WI38 (cell line): ENCODE data around the gene DDIT4L.
"Not testable (repeated sequence)": the region's sequence is repeated elsewhere in the genome, so short reads cannot be mapped to it uniquely, and the experiment has no call there.

Experiments
- H3K4me3 ChIP-seq: 2 replicates; pipeline ENCODE4 v1.5.1; 2011; ENCODE audit warnings: low read depth, mild to moderate bottlenecking, control low read depth, low read length
- TF ChIP-seq, protein P1 (sequence below): IDR thresholded peaks from 2 replicates; pipeline ENCODE4 v1.5.1; 2012; ENCODE audit warnings: low read depth, mild to moderate bottlenecking, control low read depth, low read length

The DDIT4L gene

DNA sequence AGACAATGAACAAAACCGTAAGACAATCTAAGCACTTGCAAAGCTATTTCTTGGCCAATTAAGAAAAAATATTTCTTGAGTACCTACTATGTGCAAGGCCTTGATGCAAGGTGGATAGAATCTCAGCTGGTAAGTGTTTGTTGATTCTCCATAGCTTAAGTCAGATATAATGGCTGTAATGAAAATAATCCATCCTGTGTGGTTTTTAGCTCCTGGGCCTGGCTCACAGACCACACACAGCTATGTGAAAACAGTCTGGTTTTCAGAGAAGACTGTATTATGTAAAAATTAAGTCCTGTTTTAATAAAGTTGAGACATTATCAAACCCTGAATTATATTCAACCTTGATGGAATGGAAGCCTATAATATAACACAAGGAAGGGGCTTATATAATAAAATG is 7.8 kb upstream of the DDIT4L start:
- no peak overlapping the region for H3K4me3 ChIP-seq
- TF ChIP-seq, protein P1, sequence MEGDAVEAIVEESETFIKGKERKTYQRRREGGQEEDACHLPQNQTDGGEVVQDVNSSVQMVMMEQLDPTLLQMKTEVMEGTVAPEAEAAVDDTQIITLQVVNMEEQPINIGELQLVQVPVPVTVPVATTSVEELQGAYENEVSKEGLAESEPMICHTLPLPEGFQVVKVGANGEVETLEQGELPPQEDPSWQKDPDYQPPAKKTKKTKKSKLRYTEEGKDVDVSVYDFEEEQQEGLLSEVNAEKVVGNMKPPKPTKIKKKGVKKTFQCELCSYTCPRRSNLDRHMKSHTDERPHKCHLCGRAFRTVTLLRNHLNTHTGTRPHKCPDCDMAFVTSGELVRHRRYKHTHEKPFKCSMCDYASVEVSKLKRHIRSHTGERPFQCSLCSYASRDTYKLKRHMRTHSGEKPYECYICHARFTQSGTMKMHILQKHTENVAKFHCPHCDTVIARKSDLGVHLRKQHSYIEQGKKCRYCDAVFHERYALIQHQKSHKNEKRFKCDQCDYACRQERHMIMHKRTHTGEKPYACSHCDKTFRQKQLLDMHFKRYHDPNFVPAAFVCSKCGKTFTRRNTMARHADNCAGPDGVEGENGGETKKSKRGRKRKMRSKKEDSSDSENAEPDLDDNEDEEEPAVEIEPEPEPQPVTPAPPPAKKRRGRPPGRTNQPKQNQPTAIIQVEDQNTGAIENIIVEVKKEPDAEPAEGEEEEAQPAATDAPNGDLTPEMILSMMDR = no peak

DNA sequence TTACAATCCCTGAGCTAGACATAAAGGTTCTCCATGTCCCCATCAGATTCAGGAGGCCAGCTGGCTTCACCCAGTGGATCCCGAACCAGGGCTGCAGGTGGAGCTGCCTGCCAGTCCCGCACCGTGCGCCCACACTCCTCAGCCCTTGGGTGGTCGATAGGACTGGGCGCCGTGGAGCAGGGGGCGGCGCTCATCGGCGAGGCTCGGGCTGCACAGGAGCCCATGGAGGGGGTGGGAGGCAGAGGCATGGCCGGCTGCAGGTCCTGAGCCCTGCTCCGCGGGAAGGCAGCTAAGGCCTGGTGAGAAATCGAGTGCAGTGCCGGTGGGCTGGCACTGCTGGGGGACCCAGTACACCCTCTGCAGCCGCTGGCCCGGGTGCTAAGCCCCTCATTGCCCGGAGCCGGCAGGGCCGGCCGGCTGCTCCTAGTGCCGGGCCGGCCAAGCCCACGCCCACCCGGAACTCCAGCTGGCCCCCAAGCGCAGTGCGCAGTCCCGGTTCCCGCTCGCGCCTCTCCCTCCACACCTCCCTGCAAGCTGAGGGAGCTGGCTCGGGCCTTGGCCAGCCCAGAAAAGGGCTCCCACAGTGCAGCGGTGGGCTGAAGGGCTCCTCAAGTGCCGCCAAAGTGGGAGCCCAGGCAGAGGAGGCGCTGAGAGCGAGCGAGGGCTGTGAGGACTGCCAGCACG is 6.3 kb upstream of the DDIT4L start:
- not testable (repeated sequence) for H3K4me3 ChIP-seq

DNA sequence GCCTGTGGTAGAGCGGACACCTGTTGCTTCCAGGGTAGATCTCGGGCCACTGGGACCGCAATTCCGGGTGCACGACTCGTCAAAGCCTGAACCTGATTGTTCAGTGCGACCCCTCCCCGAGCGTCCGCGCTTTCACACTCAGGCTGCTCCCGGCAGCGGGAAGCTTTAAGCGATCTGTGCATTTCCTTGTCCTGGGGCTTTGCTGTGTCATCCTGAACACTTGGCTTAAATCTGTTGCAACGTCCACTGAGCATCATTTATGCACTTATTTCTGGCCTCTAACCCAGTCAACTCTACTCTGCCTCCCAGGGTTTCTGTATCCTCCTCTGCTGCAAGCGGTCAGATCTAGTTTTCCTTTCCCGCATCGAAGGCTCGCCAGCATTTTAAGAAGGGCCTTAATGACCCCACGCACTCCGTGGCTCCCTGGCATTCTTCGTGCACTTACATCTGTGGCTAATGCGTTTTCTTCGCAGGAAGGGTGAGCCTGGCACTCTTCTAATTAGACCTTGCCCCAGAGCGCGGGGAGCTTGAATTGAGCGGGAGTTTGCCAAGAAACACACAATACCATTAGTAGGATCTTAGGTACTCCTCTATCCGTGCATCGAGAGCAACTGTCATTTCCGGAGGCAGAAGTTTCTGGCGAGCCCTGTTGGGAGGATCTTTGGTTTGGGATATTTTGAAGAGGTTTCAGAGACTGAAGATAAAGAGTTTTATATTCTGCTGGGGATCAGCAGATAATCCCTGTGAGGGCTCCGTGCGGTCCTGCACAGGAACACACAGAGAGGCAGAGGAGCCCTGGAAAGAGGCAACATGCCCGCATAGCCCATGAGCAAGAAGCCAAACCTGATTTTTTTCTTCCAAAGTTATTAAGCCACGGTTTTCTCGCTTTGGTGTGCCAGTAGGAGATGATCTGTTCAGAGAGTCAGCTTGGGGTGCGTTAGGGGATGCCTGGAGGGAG is 654 bp upstream of the DDIT4L start:
- TF ChIP-seq, protein P1 = no peak
- no peak overlapping the region for H3K4me3 ChIP-seq

DNA sequence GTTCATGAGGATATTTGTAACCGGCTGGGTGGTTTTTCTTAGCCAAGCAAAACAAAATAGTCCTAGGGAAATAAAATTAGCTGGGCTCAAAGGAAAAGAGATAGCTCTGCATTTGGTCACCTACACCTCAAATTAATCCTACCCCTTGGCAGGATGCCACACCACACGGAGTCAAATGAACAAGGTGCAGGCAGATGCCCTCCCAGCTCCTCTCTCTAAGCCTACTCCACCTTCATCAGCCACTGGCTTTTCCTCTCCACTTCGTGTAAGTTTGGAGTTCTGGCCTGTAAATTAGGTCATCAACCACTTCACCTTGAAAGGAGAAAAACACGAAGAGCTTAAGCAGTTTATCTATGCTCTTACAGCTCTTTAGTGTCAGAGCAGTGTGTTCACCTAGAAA is 1.4 kb downstream of the DDIT4L start:
- H3K4me3 ChIP-seq = no peak overlapping the region
- TF ChIP-seq, protein P1 = no peak

DNA sequence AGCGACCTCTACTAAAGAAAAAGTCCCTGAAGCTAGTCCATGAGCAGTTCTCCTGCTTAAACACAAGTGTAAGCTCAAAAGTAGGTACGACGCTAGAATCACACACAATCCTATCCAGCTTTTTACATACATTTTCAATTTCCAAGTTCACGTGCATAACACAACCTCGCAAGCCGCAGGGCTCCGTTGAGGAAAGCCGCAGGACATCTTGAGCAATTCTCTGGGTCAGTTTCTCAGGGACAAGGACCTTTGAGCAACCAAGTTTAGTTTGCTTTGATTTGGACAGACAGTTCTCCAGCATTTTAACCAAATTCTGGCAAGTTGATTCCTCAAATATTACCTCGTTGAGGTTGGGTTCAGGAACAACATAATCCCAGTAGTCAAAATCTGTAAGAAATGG is 2.5 kb downstream of the DDIT4L start:
- TF ChIP-seq, protein P1 = no peak
- no peak overlapping the region for H3K4me3 ChIP-seq

DNA sequence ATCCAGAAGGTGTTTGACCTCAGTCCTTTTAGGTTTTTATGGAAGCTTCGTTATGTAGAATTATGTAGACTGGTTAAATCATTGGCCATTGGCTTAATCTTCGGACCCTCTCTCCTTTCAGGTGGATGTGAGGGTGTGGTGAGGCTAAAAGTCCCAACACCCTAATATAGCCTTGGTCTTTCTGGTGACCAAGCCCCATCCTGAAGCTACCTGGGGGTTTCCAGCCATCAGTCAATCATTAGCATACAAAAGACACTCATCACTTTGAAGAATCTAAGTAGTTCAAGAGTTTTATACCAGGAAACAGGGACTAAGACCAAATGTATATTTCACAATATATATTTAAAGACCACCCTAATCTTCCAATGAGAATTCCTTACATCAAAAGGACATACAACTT is 5.5 kb downstream of the DDIT4L start:
- no peak overlapping the region for H3K4me3 ChIP-seq
- TF ChIP-seq, protein P1 = no peak

DNA sequence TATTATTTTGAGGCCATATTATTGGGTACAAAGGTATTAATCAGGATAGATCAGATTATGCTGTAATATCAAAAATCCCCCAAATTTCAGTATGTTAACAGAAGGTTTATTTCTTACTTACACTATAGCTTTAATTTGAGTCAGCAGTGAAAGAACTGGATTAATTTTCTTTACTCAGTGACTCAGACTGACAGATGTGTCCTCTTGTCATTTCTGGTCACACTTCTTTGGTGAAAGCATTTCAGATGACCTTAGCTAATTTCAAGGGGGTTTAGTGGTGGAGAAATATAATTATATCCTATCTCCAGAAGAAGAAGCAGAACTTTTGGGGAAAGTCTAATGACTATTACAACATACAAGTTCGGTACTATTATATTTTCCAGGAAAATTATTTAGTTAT is 12.4 kb downstream of the DDIT4L start:
- H3K4me3 ChIP-seq = no peak overlapping the region
- TF ChIP-seq, protein P1 = no peak
